GM23338 (cell line): Measurements from ENCODE around the gene INPP5A. TPM values are rescaled to one million over a fixed set of nuclear protein-coding genes. Genes with fewer than 3 reads are reported as not detected.

Source experiments
- ATAC-seq: fragments of 200-7000 bp; cut with Tn5 transposase; 3 replicates; pipeline ENCODE4 v1.9.1; 2020
- DNase-seq: peaks from one replicate; pipeline ENCODE4 v3.0.0-alpha.2; 2015; ENCODE audit warnings: low spot score
- H2AFZ ChIP-seq: fragments of 200-600 bp; sonication (generic); 2 replicates; pipeline ENCODE4 v1.8.0; 2016; ENCODE audit warnings: antibody characterized with exemption, mild to moderate bottlenecking, moderate library complexity
- H3F3A ChIP-seq: fragments of 200-600 bp; sonication (generic); replicated peaks from 2 replicates; pipeline ENCODE4 v1.8.0; 2017; ENCODE audit warnings: antibody characterized with exemption, mixed run types, low read depth
- H3K27ac ChIP-seq: fragments of 200-600 bp; sonication (generic); 2 replicates; pipeline ENCODE4 v1.6.1; 2016; ENCODE audit warnings: low read depth
- H3K27me3 ChIP-seq: fragments of 200-600 bp; sonication (generic); 2 replicates; pipeline ENCODE4 v1.8.0; 2016; ENCODE audit warnings: mild to moderate bottlenecking, mixed run types, moderate library complexity; ENCODE audit not compliant: insufficient read depth
- H3K36me3 ChIP-seq: fragments of 200-600 bp; sonication (generic); 2 replicates; pipeline ENCODE4 v1.8.0; 2016; ENCODE audit warnings: mild to moderate bottlenecking; ENCODE audit not compliant: insufficient read depth
- H3K4me1 ChIP-seq: fragments of 200-600 bp; sonication (generic); 2 replicates; pipeline ENCODE4 v1.8.0; 2016; ENCODE audit warnings: mild to moderate bottlenecking, moderate library complexity; ENCODE audit not compliant: insufficient read depth
- H3K4me2 ChIP-seq: fragments of 200-600 bp; sonication (generic); 2 replicates; pipeline ENCODE4 v1.7.1; 2017; ENCODE audit warnings: mixed run types
- H3K4me3 ChIP-seq: fragments of 200-600 bp; sonication (generic); 2 replicates; pipeline ENCODE4 v1.6.1; 2016; ENCODE audit warnings: mixed run types
- H3K79me2 ChIP-seq: fragments of 200-600 bp; sonication (generic); replicated peaks from 2 replicates; pipeline ENCODE4 v1.8.0; 2017; ENCODE audit warnings: mild to moderate bottlenecking; ENCODE audit not compliant: insufficient read depth
- H3K9me2 ChIP-seq: fragments of 200-600 bp; sonication (generic); 2 replicates; pipeline ENCODE4 v1.8.0; 2017; ENCODE audit not compliant: insufficient read depth
- H4K20me1 ChIP-seq: fragments of 200-600 bp; sonication (generic); replicated peaks from 2 replicates; pipeline ENCODE4 v1.8.0; 2017; ENCODE audit warnings: mild to moderate bottlenecking; ENCODE audit not compliant: insufficient read depth
- H3K27ac Mint-ChIP-seq: 2 replicates; pipeline ENCODE4 v1.8.0; 2020; ENCODE audit warnings: inconsistent platforms, mild to moderate bottlenecking, moderate library complexity, mixed read lengths
- H3K27me3 Mint-ChIP-seq: 3 replicates; pipeline ENCODE4 v1.8.0; 2022; ENCODE audit warnings: low read depth, mild to moderate bottlenecking, moderate library complexity, mixed read lengths, inconsistent platforms; ENCODE audit not compliant: insufficient read depth, poor library complexity
- H3K36me3 Mint-ChIP-seq: 3 replicates; pipeline ENCODE4 v1.8.0; 2021; ENCODE audit warnings: low read depth, mild to moderate bottlenecking, inconsistent platforms, moderate library complexity, mixed read lengths
- H3K4me1 Mint-ChIP-seq: 3 replicates; pipeline ENCODE4 v1.8.0; 2020; ENCODE audit warnings: mild to moderate bottlenecking, inconsistent platforms, mixed read lengths
- H3K4me3 Mint-ChIP-seq: 3 replicates; pipeline ENCODE4 v1.8.0; 2021; ENCODE audit warnings: moderate library complexity, mild to moderate bottlenecking, inconsistent platforms, mixed read lengths
- H3K9me3 Mint-ChIP-seq: 3 replicates; pipeline ENCODE4 v1.8.0; 2020; ENCODE audit warnings: moderate library complexity, mild to moderate bottlenecking, inconsistent platforms, mixed read lengths
- CREB1 ChIP-seq: fragments of 250-450 bp; sonication (Bioruptor Pico); IDR thresholded peaks from 2 replicates; pipeline ENCODE4 v1.5.0; 2020; ENCODE audit warnings: low read depth, mild to moderate bottlenecking, moderate library complexity
- EZH2 ChIP-seq: fragments of 200-600 bp; sonication (generic); IDR thresholded peaks from one replicate; pipeline ENCODE4 v1.8.0; 2017; ENCODE audit warnings: antibody characterized with exemption, mild to moderate bottlenecking, low read depth; ENCODE audit not compliant: unreplicated experiment
- EZH2phosphoT487 ChIP-seq: fragments of 200-600 bp; sonication (generic); IDR thresholded peaks from one replicate; pipeline ENCODE4 v1.8.1; 2018; ENCODE audit warnings: antibody characterized with exemption; ENCODE audit not compliant: unreplicated experiment
- JUNB ChIP-seq: IDR thresholded peaks from one replicate; pipeline ENCODE4 v1.6.1; 2016; ENCODE audit warnings: antibody characterized with exemption; ENCODE audit not compliant: unreplicated experiment
- NANOG ChIP-seq: IDR thresholded peaks from 2 replicates; pipeline ENCODE4 v1.6.1; 2016; ENCODE audit warnings: antibody characterized with exemption, borderline replicate concordance
- POLR2AphosphoS5 ChIP-seq: IDR thresholded peaks from 2 replicates; pipeline ENCODE4 v1.6.1; 2016; ENCODE audit warnings: antibody characterized with exemption, low read depth
- STAT1 ChIP-seq: IDR thresholded peaks from one replicate; pipeline ENCODE4 v1.6.1; 2016; ENCODE audit warnings: antibody characterized with exemption; ENCODE audit not compliant: unreplicated experiment
- ZNF114 ChIP-seq: fragments of 250-450 bp; sonication (Bioruptor Pico); IDR thresholded peaks from 2 replicates; pipeline ENCODE4 v1.5.0; 2020; ENCODE audit warnings: mild to moderate bottlenecking, moderate library complexity
- ZNF331 ChIP-seq: fragments of 250-450 bp; sonication (Bioruptor Pico); IDR thresholded peaks from 2 replicates; pipeline ENCODE4 v1.5.0; 2020; ENCODE audit warnings: low read depth, mild to moderate bottlenecking, moderate library complexity
- polyA plus RNA-seq: library from polyadenylated mRNA; unstranded; fragments of >200 nt; fragmentation: Nextera tagmentation; extraction: Ambion mirVana; gene quantifications from 2 replicates; pipeline ENCODE4 v1.2.1, GENCODE V29; 2016
- total RNA-seq: library from RNA; depleted of rRNA; stranded (reverse); fragments of >200 nt; shearing (Covaris generic); gene quantifications from 2 replicates; pipeline ENCODE4 v1.2.3, GENCODE V29; 2014
- TF ChIP-seq, protein P1 (sequence below): fragments of 250-450 bp; sonication (Bioruptor Pico); IDR thresholded peaks from 2 replicates; pipeline ENCODE4 v1.5.0; 2020; ENCODE audit warnings: mild to moderate bottlenecking, moderate library complexity
- TF ChIP-seq, protein P2 (sequence below): IDR thresholded peaks from 2 replicates; pipeline ENCODE4 v1.6.1; 2016; ENCODE audit warnings: antibody characterized with exemption
- TF ChIP-seq, protein P3 (sequence below), 2 experiments: fragments of 200-600 bp in 1 of 2; sonication (generic) in 1 of 2; conservative IDR thresholded peaks; 2 replicates each; pipeline versions ENCODE4 v1.5.1 to v1.6.1; 2016 to 2017; ENCODE audit warnings: antibody characterized with exemption in 2 of 2, low read depth in 2 of 2, mild to moderate bottlenecking in 2 of 2, moderate library complexity in 1 of 2
- TF ChIP-seq, protein P4 (sequence below): IDR thresholded peaks from one replicate; pipeline ENCODE4 v1.6.1; 2018; ENCODE audit warnings: antibody characterized with exemption; ENCODE audit not compliant: unreplicated experiment

INPP5A gene
- total and polyA plus RNA-seq, 2 experiments from 2014 or later, result 5.9 to 40.6 TPM

DNA sequence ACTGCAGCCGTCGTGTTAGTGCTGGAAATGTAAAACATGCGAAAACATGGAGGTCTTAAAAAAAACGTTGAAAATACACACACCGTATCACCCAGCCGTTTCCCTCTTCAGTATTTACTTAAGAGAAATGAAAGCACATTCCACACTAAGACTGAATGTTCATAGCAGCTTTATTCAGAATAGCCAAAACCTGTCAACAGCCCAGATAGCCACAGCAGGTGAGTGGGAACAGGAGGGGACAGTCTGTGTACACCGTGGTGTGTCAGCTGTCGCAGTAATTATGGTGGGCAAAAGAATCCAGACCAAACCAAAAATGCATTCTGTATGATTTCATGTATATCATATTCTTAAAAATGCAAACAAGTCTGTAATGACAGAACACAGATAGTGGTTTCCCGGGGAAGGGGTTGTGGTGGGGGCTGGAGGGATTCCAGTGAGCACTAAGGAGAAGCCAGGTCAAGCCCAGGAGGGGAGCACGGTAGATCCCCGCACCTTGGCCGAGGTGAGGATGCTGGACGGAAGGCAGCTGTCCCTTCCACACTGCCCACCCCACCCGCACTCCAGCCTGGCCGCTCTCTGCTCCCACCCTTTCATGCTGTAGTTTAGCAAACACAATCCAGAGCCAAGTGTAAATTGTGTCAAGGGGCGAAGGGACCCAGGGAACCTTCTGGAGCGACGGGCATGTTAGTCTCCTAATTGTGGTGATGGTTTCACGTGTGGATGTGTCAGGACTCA lies 124.8 kb downstream of the INPP5A start:
- no peak for TF ChIP-seq JUNB
- TF ChIP-seq, protein P1, sequence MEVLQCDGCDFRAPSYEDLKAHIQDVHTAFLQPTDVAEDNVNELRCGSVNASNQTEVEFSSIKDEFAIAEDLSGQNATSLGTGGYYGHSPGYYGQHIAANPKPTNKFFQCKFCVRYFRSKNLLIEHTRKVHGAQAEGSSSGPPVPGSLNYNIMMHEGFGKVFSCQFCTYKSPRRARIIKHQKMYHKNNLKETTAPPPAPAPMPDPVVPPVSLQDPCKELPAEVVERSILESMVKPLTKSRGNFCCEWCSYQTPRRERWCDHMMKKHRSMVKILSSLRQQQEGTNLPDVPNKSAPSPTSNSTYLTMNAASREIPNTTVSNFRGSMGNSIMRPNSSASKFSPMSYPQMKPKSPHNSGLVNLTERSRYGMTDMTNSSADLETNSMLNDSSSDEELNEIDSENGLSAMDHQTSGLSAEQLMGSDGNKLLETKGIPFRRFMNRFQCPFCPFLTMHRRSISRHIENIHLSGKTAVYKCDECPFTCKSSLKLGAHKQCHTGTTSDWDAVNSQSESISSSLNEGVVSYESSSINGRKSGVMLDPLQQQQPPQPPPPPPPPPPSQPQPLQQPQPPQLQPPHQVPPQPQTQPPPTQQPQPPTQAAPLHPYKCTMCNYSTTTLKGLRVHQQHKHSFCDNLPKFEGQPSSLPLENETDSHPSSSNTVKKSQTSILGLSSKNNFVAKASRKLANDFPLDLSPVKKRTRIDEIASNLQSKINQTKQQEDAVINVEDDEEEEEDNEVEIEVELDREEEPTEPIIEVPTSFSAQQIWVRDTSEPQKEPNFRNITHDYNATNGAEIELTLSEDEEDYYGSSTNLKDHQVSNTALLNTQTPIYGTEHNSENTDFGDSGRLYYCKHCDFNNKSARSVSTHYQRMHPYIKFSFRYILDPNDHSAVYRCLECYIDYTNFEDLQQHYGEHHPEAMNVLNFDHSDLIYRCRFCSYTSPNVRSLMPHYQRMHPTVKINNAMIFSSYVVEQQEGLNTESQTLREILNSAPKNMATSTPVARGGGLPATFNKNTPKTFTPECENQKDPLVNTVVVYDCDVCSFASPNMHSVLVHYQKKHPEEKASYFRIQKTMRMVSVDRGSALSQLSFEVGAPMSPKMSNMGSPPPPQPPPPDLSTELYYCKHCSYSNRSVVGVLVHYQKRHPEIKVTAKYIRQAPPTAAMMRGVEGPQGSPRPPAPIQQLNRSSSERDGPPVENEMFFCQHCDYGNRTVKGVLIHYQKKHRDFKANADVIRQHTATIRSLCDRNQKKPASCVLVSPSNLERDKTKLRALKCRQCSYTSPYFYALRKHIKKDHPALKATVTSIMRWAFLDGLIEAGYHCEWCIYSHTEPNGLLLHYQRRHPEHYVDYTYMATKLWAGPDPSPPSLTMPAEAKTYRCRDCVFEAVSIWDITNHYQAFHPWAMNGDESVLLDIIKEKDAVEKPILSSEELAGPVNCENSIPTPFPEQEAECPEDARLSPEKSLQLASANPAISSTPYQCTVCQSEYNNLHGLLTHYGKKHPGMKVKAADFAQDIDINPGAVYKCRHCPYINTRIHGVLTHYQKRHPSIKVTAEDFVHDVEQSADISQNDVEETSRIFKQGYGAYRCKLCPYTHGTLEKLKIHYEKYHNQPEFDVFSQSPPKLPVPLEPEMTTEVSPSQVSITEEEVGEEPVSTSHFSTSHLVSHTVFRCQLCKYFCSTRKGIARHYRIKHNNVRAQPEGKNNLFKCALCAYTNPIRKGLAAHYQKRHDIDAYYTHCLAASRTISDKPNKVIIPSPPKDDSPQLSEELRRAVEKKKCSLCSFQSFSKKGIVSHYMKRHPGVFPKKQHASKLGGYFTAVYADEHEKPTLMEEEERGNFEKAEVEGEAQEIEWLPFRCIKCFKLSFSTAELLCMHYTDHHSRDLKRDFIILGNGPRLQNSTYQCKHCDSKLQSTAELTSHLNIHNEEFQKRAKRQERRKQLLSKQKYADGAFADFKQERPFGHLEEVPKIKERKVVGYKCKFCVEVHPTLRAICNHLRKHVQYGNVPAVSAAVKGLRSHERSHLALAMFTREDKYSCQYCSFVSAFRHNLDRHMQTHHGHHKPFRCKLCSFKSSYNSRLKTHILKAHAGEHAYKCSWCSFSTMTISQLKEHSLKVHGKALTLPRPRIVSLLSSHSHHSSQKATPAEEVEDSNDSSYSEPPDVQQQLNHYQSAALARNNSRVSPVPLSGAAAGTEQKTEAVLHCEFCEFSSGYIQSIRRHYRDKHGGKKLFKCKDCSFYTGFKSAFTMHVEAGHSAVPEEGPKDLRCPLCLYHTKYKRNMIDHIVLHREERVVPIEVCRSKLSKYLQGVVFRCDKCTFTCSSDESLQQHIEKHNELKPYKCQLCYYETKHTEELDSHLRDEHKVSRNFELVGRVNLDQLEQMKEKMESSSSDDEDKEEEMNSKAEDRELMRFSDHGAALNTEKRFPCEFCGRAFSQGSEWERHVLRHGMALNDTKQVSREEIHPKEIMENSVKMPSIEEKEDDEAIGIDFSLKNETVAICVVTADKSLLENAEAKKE (CRISPR knock-in tag), result no peak
- TF ChIP-seq, protein P2, sequence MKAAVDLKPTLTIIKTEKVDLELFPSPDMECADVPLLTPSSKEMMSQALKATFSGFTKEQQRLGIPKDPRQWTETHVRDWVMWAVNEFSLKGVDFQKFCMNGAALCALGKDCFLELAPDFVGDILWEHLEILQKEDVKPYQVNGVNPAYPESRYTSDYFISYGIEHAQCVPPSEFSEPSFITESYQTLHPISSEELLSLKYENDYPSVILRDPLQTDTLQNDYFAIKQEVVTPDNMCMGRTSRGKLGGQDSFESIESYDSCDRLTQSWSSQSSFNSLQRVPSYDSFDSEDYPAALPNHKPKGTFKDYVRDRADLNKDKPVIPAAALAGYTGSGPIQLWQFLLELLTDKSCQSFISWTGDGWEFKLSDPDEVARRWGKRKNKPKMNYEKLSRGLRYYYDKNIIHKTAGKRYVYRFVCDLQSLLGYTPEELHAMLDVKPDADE, result no peak
- no peak for TF ChIP-seq ZNF114
- no peak for TF ChIP-seq ZNF331 (CRISPR knock-in tag)
- TF ChIP-seq, protein P3, sequence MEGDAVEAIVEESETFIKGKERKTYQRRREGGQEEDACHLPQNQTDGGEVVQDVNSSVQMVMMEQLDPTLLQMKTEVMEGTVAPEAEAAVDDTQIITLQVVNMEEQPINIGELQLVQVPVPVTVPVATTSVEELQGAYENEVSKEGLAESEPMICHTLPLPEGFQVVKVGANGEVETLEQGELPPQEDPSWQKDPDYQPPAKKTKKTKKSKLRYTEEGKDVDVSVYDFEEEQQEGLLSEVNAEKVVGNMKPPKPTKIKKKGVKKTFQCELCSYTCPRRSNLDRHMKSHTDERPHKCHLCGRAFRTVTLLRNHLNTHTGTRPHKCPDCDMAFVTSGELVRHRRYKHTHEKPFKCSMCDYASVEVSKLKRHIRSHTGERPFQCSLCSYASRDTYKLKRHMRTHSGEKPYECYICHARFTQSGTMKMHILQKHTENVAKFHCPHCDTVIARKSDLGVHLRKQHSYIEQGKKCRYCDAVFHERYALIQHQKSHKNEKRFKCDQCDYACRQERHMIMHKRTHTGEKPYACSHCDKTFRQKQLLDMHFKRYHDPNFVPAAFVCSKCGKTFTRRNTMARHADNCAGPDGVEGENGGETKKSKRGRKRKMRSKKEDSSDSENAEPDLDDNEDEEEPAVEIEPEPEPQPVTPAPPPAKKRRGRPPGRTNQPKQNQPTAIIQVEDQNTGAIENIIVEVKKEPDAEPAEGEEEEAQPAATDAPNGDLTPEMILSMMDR (conservative IDR thresholded peaks at IDR 0.05; ENCODE audit: low read depth in 2 of 2), result no peak
- no peak for TF ChIP-seq EZH2phosphoT487
- no peak for TF ChIP-seq STAT1
- TF ChIP-seq, protein P4, sequence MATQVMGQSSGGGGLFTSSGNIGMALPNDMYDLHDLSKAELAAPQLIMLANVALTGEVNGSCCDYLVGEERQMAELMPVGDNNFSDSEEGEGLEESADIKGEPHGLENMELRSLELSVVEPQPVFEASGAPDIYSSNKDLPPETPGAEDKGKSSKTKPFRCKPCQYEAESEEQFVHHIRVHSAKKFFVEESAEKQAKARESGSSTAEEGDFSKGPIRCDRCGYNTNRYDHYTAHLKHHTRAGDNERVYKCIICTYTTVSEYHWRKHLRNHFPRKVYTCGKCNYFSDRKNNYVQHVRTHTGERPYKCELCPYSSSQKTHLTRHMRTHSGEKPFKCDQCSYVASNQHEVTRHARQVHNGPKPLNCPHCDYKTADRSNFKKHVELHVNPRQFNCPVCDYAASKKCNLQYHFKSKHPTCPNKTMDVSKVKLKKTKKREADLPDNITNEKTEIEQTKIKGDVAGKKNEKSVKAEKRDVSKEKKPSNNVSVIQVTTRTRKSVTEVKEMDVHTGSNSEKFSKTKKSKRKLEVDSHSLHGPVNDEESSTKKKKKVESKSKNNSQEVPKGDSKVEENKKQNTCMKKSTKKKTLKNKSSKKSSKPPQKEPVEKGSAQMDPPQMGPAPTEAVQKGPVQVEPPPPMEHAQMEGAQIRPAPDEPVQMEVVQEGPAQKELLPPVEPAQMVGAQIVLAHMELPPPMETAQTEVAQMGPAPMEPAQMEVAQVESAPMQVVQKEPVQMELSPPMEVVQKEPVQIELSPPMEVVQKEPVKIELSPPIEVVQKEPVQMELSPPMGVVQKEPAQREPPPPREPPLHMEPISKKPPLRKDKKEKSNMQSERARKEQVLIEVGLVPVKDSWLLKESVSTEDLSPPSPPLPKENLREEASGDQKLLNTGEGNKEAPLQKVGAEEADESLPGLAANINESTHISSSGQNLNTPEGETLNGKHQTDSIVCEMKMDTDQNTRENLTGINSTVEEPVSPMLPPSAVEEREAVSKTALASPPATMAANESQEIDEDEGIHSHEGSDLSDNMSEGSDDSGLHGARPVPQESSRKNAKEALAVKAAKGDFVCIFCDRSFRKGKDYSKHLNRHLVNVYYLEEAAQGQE, result no peak
- no peak for TF ChIP-seq POLR2AphosphoS5
- TF ChIP-seq EZH2, result no peak
- no peak for TF ChIP-seq CREB1
- TF ChIP-seq NANOG, result no peak
- H3F3A ChIP-seq, result no peaks in the 10 kb centered on the region
- Mint-ChIP-seq H3K27ac (no peak overlapping the region; the same call in 1 of the 2 replicates), H3K9me3 (no peaks in the 10 kb centered on the region), H3K36me3 (no peaks in the 10 kb centered on the region; the same call in 2 of the 3 replicates), H3K27me3 (peaks cover 1% of the 10 kb centered on the region), H3K4me3 (no peak overlapping the region), H3K4me1 (no peaks in the 10 kb centered on the region)
- no peak overlapping the region for H3K27ac ChIP-seq
- no peaks in the 10 kb centered on the region for H4K20me1 ChIP-seq
- no peaks in the 10 kb centered on the region for H3K9me2 ChIP-seq
- H3K36me3 ChIP-seq, result no peaks in the 10 kb centered on the region; the same call in 1 of the 2 replicates
- ATAC-seq (no peak), DNase-seq (no peak)
- H3K27me3 ChIP-seq, result no peaks in the 10 kb centered on the region
- H3K4me2 ChIP-seq, result no peak overlapping the region
- H3K79me2 ChIP-seq, result no peaks in the 10 kb centered on the region
- no peak overlapping the region for H2AFZ ChIP-seq
- no peaks in the 10 kb centered on the region for H3K4me1 ChIP-seq
- H3K4me3 ChIP-seq, result no peak overlapping the region
